ENCODE data around the gene ZNF335. TPM values are rescaled to one million over a fixed set of nuclear protein-coding genes. Genes with fewer than 3 reads are reported as not detected.

Gene ZNF335
- total and polyA plus RNA-seq, 2 of the 13 experiments (the other 11 are each of a cell fraction or from before 2014, with no cell fraction given), result 9.7 to 13.7 TPM

DNA sequence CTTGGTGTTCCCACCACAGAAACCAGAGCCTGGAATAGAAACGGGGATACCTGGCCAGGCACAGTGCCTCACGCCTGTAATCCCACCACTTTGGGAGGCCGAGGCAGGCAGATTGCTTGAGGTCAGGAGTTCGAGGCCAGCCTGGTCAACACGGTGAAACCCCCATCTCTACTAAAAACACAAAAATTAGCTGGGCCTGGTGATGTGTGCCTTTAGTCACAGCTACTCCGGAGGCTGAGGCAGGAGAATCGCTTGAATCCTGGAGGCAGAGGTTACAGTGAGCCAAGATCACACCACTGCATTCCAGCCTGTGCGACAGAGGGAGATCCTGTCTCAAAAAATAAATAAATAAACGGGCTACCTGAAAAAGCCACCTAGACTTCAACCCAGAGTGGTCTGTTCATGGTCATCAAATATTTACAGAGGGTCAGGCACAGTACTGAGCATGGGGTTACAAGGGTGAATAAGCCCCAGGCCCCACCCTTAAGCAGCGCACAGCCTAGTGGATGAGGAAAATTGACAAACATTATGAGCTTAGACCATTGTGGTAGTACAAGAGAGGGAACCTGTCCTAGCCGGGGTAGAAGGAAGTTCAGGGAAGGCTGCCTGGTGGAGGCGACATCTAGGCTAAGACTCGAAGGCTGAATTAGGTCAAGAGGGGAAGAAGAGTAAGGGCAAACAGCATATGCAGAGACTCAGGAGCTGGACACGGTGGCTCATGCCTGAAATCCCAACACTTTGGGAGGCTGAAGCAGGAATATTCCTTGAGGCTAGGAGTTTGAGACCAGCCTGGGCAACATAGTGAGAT lies 44.7 kb downstream of the ZNF335 start (continued):
- TF ChIP-seq U2AF2 (IDR thresholded peaks at IDR 0.05; ENCODE audit: low read depth, low read length) (no peak), BCL6 (CRISPR knock-in tag; IDR thresholded peaks at IDR 0.05) (peak; percentile 93), IKZF4 (CRISPR knock-in tag; IDR thresholded peaks at IDR 0.05; ENCODE audit: borderline replicate concordance, low read depth, not compliant biosample characterization) (no peak), ISL2 (CRISPR knock-in tag; IDR thresholded peaks at IDR 0.05) (peak; percentile 82; the same call in 1 of the 2 replicates), JUND (CRISPR knock-in tag; IDR thresholded peaks at IDR 0.05) (peak; percentile 68; the same call in 1 of the 2 replicates), NFKBIZ (CRISPR knock-in tag; IDR thresholded peaks at IDR 0.05) (no peak), TCF7 (IDR thresholded peaks at IDR 0.05; ENCODE audit: low read depth) (peak; percentile 40), BHLHE40 (IDR thresholded peaks at IDR 0.05; ENCODE audit: low read length) (peak; percentile 32; the same call in 1 of the 2 replicates), JUNB (CRISPR knock-in tag; IDR thresholded peaks at IDR 0.05; ENCODE audit: borderline replicate concordance) (no peak), ZNF30 (CRISPR knock-in tag; IDR thresholded peaks at IDR 0.05) (no peak), REXO4 (CRISPR knock-in tag; IDR thresholded peaks at IDR 0.05; ENCODE audit: borderline replicate concordance) (no peak), FOSL1 (CRISPR knock-in tag; IDR thresholded peaks at IDR 0.05; ENCODE audit: borderline replicate concordance) (no peak), ZKSCAN5 (CRISPR knock-in tag; IDR thresholded peaks at IDR 0.05) (no peak), ZNF3 (CRISPR knock-in tag; IDR thresholded peaks at IDR 0.05) (peak; percentile 97)
- TF ChIP-seq, protein P1, sequence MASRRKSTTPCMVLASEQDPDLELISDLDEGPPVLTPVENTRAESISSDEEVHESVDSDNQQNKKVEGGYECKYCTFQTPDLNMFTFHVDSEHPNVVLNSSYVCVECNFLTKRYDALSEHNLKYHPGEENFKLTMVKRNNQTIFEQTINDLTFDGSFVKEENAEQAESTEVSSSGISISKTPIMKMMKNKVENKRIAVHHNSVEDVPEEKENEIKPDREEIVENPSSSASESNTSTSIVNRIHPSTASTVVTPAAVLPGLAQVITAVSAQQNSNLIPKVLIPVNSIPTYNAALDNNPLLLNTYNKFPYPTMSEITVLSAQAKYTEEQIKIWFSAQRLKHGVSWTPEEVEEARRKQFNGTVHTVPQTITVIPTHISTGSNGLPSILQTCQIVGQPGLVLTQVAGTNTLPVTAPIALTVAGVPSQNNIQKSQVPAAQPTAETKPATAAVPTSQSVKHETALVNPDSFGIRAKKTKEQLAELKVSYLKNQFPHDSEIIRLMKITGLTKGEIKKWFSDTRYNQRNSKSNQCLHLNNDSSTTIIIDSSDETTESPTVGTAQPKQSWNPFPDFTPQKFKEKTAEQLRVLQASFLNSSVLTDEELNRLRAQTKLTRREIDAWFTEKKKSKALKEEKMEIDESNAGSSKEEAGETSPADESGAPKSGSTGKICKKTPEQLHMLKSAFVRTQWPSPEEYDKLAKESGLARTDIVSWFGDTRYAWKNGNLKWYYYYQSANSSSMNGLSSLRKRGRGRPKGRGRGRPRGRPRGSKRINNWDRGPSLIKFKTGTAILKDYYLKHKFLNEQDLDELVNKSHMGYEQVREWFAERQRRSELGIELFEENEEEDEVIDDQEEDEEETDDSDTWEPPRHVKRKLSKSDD (CRISPR knock-in tag; IDR thresholded peaks at IDR 0.05; ENCODE audit: low read depth), result no peak; the same call in 1 of the 2 replicates
- TF ChIP-seq, protein P2, sequence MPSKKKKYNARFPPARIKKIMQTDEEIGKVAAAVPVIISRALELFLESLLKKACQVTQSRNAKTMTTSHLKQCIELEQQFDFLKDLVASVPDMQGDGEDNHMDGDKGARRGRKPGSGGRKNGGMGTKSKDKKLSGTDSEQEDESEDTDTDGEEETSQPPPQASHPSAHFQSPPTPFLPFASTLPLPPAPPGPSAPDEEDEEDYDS (CRISPR knock-in tag; IDR thresholded peaks at IDR 0.05), result peak; percentile 73
- TF ChIP-seq, protein P3, sequence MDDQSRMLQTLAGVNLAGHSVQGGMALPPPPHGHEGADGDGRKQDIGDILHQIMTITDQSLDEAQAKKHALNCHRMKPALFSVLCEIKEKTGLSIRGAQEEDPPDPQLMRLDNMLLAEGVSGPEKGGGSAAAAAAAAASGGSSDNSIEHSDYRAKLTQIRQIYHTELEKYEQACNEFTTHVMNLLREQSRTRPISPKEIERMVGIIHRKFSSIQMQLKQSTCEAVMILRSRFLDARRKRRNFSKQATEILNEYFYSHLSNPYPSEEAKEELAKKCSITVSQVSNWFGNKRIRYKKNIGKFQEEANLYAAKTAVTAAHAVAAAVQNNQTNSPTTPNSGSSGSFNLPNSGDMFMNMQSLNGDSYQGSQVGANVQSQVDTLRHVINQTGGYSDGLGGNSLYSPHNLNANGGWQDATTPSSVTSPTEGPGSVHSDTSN (CRISPR knock-in tag; IDR thresholded peaks at IDR 0.05; ENCODE audit: borderline replicate concordance), result no peak
- TF ChIP-seq, protein P4, sequence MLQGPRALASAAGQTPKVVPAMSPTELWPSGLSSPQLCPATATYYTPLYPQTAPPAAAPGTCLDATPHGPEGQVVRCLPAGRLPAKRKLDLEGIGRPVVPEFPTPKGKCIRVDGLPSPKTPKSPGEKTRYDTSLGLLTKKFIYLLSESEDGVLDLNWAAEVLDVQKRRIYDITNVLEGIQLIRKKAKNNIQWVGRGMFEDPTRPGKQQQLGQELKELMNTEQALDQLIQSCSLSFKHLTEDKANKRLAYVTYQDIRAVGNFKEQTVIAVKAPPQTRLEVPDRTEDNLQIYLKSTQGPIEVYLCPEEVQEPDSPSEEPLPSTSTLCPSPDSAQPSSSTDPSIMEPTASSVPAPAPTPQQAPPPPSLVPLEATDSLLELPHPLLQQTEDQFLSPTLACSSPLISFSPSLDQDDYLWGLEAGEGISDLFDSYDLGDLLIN (CRISPR knock-in tag; IDR thresholded peaks at IDR 0.05; ENCODE audit: borderline replicate concordance), result 0 out of 2 replicates have a peak, but pooled peaks have one; percentile 59
- TF ChIP-seq, protein P5, sequence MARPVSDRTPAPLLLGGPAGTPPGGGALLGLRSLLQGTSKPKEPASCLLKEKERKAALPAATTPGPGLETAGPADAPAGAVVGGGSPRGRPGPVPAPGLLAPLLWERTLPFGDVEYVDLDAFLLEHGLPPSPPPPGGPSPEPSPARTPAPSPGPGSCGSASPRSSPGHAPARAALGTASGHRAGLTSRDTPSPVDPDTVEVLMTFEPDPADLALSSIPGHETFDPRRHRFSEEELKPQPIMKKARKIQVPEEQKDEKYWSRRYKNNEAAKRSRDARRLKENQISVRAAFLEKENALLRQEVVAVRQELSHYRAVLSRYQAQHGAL (CRISPR knock-in tag; IDR thresholded peaks at IDR 0.05; ENCODE audit: not compliant biosample characterization), result no peak
- TF ChIP-seq, protein P6, sequence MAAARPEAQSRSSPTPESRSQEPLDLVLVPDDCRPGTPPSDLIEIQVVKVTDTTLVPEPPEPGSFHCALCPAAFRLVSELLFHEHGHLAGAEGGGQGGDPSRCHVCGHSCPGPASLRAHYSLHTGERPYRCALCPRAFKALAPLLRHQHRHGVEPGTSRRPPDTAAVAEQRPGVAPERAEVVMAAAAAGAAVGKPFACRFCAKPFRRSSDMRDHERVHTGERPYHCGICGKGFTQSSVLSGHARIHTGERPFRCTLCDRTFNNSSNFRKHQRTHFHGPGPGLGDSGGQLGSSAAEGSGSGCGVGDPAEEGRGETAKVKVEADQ (CRISPR knock-in tag; IDR thresholded peaks at IDR 0.05; ENCODE audit: borderline replicate concordance), result no peak

All from HepG2 (cell line).